HepG2 (cell line): ENCODE data around the gene FOXA1. TPM values are rescaled to one million over a fixed set of nuclear protein-coding genes. Genes with fewer than 3 reads are reported as not detected.

ENCODE experiments used
- HES4 ChIP-seq: sonication (generic); formaldehyde crosslinking; IDR thresholded peaks from 2 replicates; pipeline ENCODE4 v1.9.0; 2021; ENCODE audit warnings: mild to moderate bottlenecking, missing genetic modification reagents, borderline replicate concordance
- RBM22 ChIP-seq: fragments of 200-400 bp; formaldehyde crosslinking; optimal IDR thresholded peaks from 2 replicates; pipeline ENCODE3; 2017; ENCODE audit warnings: mild to moderate bottlenecking, low read length, moderate library complexity
- REL ChIP-seq: sonication (generic); formaldehyde crosslinking; conservative IDR thresholded peaks from 2 replicates; pipeline ENCODE4 v1.8.0; 2022; ENCODE audit warnings: mild to moderate bottlenecking, missing genetic modification reagents, moderate library complexity
- RXRA ChIP-seq: sonication (generic); formaldehyde crosslinking; IDR thresholded peaks from 2 replicates; pipeline ENCODE4 v1.5.1; 2020; ENCODE audit warnings: missing genetic modification reagents
- SMYD3 ChIP-seq: sonication (generic); formaldehyde crosslinking; IDR thresholded peaks from 2 replicates; pipeline ENCODE4 v1.8.1; 2023; ENCODE audit warnings: mild to moderate bottlenecking, missing genetic modification reagents
- SOX13 ChIP-seq, 3 experiments: fragments of 450-650 bp in 1 of 3; sonication (generic) in 1 of 3; formaldehyde crosslinking in 1 of 3; IDR thresholded peaks in 2 of 3; conservative IDR thresholded peaks in 1 of 3; 2 replicates each; pipeline versions ENCODE4 v1.5.0 to v1.6.1; 2016 to 2020; ENCODE audit warnings: antibody characterized with exemption in 1 of 3, mild to moderate bottlenecking in 1 of 3, missing compliant biosample characterization in 1 of 3, missing genetic modification reagents in 1 of 3, moderate library complexity in 1 of 3
- SP1 ChIP-seq, 2 experiments: fragments of 450-650 bp in 1 of 2; sonication (generic) in 1 of 2; formaldehyde crosslinking in 1 of 2; IDR thresholded peaks; 2 replicates each; pipeline versions ENCODE4 v1.4.0 to v1.6.1; 2016 to 2020; ENCODE audit warnings: missing genetic modification reagents in 1 of 2
- TCF7 ChIP-seq: sonication (generic); IDR thresholded peaks from 2 replicates; pipeline ENCODE4 v1.6.1; 2016; ENCODE audit warnings: antibody characterized with exemption, low read depth
- ZFP1 ChIP-seq: IDR thresholded peaks from 2 replicates; pipeline ENCODE4 v1.6.1; 2016
- ZNF232 ChIP-seq: sonication (generic); formaldehyde crosslinking; IDR thresholded peaks from 2 replicates; pipeline ENCODE4 v1.4.0; 2020; ENCODE audit warnings: missing genetic modification reagents, borderline replicate concordance
- ZNF430 ChIP-seq: sonication (generic); formaldehyde crosslinking; IDR thresholded peaks from 2 replicates; pipeline ENCODE4 v1.9.0; 2021; ENCODE audit warnings: mild to moderate bottlenecking, missing genetic modification reagents
- polyA plus RNA-seq, 8 experiments: library from polyadenylated mRNA; depleted of rRNA in 3 of 8; stranded (reverse) in 7 of 8; unstranded in 1 of 8; fragments of >200 nt; fragmentation: Illumina TruSeq in 4 of 8; extraction: Trizol in 4 of 8; gene quantifications; 2 replicates each; pipeline versions ENCODE4 v1.2.1 to v1.2.3, GENCODE V29; 2011 to 2016; ENCODE audit warnings: low read depth in 4 of 8, missing spikeins in 1 of 8, mixed read lengths in 1 of 8; ENCODE audit not compliant: insufficient read depth in 1 of 8
- total RNA-seq, 5 experiments: library from RNA; depleted of rRNA; stranded (reverse); fragments of >200 nt; fragmentation: Illumina TruSeq; extraction: Trizol; gene quantifications; 2 replicates each; pipeline ENCODE4 v1.2.3, GENCODE V29; 2016; ENCODE audit warnings: low read depth in 1 of 5
- TF ChIP-seq, protein P1 (sequence below): sonication (generic); formaldehyde crosslinking; IDR thresholded peaks from 2 replicates; pipeline ENCODE4 v1.8.1; 2022; ENCODE audit warnings: mild to moderate bottlenecking, missing genetic modification reagents
- TF ChIP-seq, protein P2 (sequence below): IDR thresholded peaks from 2 replicates; pipeline ENCODE4 v1.4.0; 2020; ENCODE audit warnings: mild to moderate bottlenecking, missing genetic modification reagents
- TF ChIP-seq, protein P3 (sequence below): sonication (generic); formaldehyde crosslinking; IDR thresholded peaks from 2 replicates; pipeline ENCODE4 v1.9.0; 2021; ENCODE audit warnings: missing genetic modification reagents, mild to moderate bottlenecking, borderline replicate concordance
- TF ChIP-seq, protein P4 (sequence below): sonication (generic); formaldehyde crosslinking; conservative IDR thresholded peaks from 2 replicates; pipeline ENCODE4 v1.4.0; 2020; ENCODE audit warnings: missing genetic modification reagents

The FOXA1 gene
- total and polyA plus RNA-seq, 2 of the 13 experiments (the other 11 are each of a cell fraction or from before 2014, with no cell fraction given), result 43.4 to 58.6 TPM

DNA sequence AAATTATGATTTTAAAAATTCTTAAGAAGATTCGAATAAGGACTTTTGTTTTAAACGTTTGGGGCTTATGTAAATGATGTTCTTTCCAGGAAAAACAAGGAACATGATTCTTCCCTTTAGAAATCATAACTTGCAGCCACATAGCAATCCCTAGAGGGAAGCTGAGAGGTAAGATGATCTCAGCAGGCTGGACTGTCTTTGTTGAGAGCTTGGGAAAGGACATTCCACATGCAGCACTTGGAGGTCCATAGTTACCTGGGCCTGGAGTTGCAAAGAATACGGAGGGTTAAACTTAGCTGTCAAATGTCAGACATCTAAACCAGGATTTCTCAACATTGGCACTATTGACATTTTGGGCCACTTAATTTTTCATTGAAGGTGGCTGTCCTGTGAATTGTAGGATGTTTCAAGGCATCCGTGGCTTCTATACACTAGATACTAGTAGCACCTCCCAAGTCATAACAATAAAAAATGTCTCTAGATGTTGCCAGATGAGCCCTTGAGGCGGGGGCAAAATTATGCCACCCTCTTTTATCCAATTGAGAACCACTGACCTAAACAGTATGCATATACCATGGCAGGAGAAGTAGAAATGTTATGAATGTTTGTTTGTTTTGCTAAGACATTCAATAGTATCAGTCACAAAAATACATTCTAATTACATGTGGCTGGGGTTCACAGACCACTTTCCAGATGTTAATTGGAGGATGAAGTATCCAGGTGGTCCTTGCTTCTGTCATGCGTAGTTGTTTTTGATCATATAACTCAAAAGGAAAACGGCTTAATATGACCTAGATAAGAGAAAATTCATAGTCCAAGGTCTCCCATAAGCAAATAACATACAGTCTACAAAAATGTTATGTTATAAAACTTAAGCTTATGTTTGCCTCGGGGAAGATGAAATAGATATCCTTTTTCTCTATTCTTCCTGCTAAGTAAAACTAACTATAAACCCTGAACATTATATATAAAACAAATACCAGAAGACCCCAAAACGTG lies 30.8 kb upstream of the FOXA1 start (continued):
- TF ChIP-seq, protein P1, sequence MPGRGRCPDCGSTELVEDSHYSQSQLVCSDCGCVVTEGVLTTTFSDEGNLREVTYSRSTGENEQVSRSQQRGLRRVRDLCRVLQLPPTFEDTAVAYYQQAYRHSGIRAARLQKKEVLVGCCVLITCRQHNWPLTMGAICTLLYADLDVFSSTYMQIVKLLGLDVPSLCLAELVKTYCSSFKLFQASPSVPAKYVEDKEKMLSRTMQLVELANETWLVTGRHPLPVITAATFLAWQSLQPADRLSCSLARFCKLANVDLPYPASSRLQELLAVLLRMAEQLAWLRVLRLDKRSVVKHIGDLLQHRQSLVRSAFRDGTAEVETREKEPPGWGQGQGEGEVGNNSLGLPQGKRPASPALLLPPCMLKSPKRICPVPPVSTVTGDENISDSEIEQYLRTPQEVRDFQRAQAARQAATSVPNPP (CRISPR knock-in tag), result no peak
- no peak for TF ChIP-seq HES4 (CRISPR knock-in tag)
- TF ChIP-seq REL, result no peak
- TF ChIP-seq TCF7, result peak; percentile 30; the same call in 1 of the 2 replicates
- no peak for TF ChIP-seq RXRA (CRISPR knock-in tag)
- TF ChIP-seq, protein P2, sequence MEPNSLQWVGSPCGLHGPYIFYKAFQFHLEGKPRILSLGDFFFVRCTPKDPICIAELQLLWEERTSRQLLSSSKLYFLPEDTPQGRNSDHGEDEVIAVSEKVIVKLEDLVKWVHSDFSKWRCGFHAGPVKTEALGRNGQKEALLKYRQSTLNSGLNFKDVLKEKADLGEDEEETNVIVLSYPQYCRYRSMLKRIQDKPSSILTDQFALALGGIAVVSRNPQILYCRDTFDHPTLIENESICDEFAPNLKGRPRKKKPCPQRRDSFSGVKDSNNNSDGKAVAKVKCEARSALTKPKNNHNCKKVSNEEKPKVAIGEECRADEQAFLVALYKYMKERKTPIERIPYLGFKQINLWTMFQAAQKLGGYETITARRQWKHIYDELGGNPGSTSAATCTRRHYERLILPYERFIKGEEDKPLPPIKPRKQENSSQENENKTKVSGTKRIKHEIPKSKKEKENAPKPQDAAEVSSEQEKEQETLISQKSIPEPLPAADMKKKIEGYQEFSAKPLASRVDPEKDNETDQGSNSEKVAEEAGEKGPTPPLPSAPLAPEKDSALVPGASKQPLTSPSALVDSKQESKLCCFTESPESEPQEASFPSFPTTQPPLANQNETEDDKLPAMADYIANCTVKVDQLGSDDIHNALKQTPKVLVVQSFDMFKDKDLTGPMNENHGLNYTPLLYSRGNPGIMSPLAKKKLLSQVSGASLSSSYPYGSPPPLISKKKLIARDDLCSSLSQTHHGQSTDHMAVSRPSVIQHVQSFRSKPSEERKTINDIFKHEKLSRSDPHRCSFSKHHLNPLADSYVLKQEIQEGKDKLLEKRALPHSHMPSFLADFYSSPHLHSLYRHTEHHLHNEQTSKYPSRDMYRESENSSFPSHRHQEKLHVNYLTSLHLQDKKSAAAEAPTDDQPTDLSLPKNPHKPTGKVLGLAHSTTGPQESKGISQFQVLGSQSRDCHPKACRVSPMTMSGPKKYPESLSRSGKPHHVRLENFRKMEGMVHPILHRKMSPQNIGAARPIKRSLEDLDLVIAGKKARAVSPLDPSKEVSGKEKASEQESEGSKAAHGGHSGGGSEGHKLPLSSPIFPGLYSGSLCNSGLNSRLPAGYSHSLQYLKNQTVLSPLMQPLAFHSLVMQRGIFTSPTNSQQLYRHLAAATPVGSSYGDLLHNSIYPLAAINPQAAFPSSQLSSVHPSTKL (CRISPR knock-in tag), result peak; percentile 45
- TF ChIP-seq, protein P3, sequence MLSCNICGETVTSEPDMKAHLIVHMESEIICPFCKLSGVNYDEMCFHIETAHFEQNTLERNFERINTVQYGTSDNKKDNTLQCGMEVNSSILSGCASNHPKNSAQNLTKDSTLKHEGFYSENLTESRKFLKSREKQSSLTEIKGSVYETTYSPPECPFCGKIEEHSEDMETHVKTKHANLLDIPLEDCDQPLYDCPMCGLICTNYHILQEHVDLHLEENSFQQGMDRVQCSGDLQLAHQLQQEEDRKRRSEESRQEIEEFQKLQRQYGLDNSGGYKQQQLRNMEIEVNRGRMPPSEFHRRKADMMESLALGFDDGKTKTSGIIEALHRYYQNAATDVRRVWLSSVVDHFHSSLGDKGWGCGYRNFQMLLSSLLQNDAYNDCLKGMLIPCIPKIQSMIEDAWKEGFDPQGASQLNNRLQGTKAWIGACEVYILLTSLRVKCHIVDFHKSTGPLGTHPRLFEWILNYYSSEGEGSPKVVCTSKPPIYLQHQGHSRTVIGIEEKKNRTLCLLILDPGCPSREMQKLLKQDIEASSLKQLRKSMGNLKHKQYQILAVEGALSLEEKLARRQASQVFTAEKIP (CRISPR knock-in tag), result no peak
- TF ChIP-seq, protein P4, sequence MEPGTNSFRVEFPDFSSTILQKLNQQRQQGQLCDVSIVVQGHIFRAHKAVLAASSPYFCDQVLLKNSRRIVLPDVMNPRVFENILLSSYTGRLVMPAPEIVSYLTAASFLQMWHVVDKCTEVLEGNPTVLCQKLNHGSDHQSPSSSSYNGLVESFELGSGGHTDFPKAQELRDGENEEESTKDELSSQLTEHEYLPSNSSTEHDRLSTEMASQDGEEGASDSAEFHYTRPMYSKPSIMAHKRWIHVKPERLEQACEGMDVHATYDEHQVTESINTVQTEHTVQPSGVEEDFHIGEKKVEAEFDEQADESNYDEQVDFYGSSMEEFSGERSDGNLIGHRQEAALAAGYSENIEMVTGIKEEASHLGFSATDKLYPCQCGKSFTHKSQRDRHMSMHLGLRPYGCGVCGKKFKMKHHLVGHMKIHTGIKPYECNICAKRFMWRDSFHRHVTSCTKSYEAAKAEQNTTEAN, result 0 out of 2 replicates have a peak, but pooled peaks have one; percentile 32
- 0 out of 2 replicates have a peak, but pooled peaks have one; percentile 32 for TF ChIP-seq SMYD3 (CRISPR knock-in tag)
- no peak for TF ChIP-seq SP1 (IDR thresholded peaks at IDR 0.05)
- TF ChIP-seq SP1 (CRISPR knock-in tag; IDR thresholded peaks at IDR 0.05), result no peak
- TF ChIP-seq RBM22, result peak; percentile 40
- no peak for TF ChIP-seq ZFP1 (CRISPR knock-in tag)
- TF ChIP-seq ZNF232 (CRISPR knock-in tag), result no peak
- TF ChIP-seq ZNF430, result no peak
- no peak for TF ChIP-seq SOX13 (IDR thresholded peaks at IDR 0.05)
- peak in 1 of 2 experiments; percentile 17; a peak in 1 of 4 replicates for TF ChIP-seq SOX13 (CRISPR knock-in tag; conservative IDR thresholded peaks at IDR 0.05 in 1 of 2, IDR thresholded peaks at IDR 0.05 in 1 of 2)
